ENCODE results near the gene WWC2.

WWC2 gene

GRCh38 chr4:183364025-183364424 is 265.0 kb downstream of the WWC2 start:
- Histone ChIP-seq H3K4me1 (ENCODE audit: control insufficient read depth in 1 of 2, insufficient read depth in 1 of 2, low read depth in 1 of 2, low read length in 1 of 2) (peaks cover 0 to 4% of the 10 kb centered on the region in 2 experiments), H3K4me3 (ENCODE audit: low read depth in 1 of 2, low read length in 1 of 2) (no peak overlapping the region), H3K27ac (no peak overlapping the region), H3K9me3 (no peaks in the 10 kb centered on the region), H3K27me3 (no peaks in the 10 kb centered on the region), H3K36me3 (no peaks in the 10 kb centered on the region)
- no peak for TF ChIP-seq CTCF (IDR thresholded peaks at IDR 0.05)

GRCh38 chr4:183366206-183366835 is 267.3 kb downstream of the WWC2 start:
- peaks cover 0 to 4% of the 10 kb centered on the region in 2 experiments for H3K4me1 ChIP-seq (ENCODE audit: control insufficient read depth in 1 of 2, insufficient read depth in 1 of 2, low read depth in 1 of 2, low read length in 1 of 2)
- no peaks in the 10 kb centered on the region for H3K27me3 ChIP-seq
- H3K4me3 ChIP-seq (ENCODE audit: low read depth in 1 of 2, low read length in 1 of 2), result no peak overlapping the region
- H3K9me3 ChIP-seq, result no peaks in the 10 kb centered on the region
- no peak overlapping the region for H3K27ac ChIP-seq
- no peak for TF ChIP-seq CTCF (IDR thresholded peaks at IDR 0.05)
- H3K36me3 ChIP-seq, result no peaks in the 10 kb centered on the region

- no peak for TF ChIP-seq CTCF (IDR thresholded peaks at IDR 0.05)
- H3K9me3 ChIP-seq, result no peaks in the 10 kb centered on the region
- H3K27me3 ChIP-seq, result no peaks in the 10 kb centered on the region
- no peaks in the 10 kb centered on the region for H3K36me3 ChIP-seq
- no peak overlapping the region for H3K27ac ChIP-seq
- no peak overlapping the region for H3K4me3 ChIP-seq (ENCODE audit: low read depth in 1 of 2, low read length in 1 of 2)
- no peaks in the 10 kb centered on the region for H3K4me1 ChIP-seq (ENCODE audit: control insufficient read depth in 1 of 2, insufficient read depth in 1 of 2, low read depth in 1 of 2, low read length in 1 of 2)
Observed at GRCh38 chr4:183369073-183369472, 270.0 kb downstream of the WWC2 start.

Data from neutrophil (primary cell).